Right atrium auricular region (tissue), 2 donors: ENCODE measurements around the gene S100A10. TPM values are rescaled to one million over a fixed set of nuclear protein-coding genes. Genes with fewer than 3 reads are reported as not detected.

Experiments used
- DNase-seq: peaks from one replicate; pipeline ENCODE4 v3.0.0-alpha.2; 2019; ENCODE audit warnings: low spot score
- H3K27ac ChIP-seq, 2 donors: fragments of 200-600 bp; sonication (generic); 1 replicate in 1 of 2; 2 replicates in 1 of 2; pipeline ENCODE4 v1.5.1; 2016 to 2019
- H3K27me3 ChIP-seq, 2 donors: fragments of 200-600 bp; sonication (generic); one replicate each; pipeline versions ENCODE4 v1.5.1 to v1.6.0; 2017 to 2019
- H3K36me3 ChIP-seq: fragments of 200-600 bp; sonication (generic); one replicate; pipeline ENCODE4 v1.5.1; 2016
- H3K4me1 ChIP-seq, 2 donors: fragments of 200-600 bp; sonication (generic); one replicate each; pipeline versions ENCODE4 v1.5.1 to v1.6.0; 2017 to 2019
- H3K4me3 ChIP-seq, 2 donors: fragments of 200-600 bp; sonication (generic); 1 replicate in 1 of 2; 2 replicates in 1 of 2; pipeline ENCODE4 v1.5.1; 2017 to 2019; ENCODE audit warnings: mild to moderate bottlenecking in 1 of 2, moderate library complexity in 1 of 2
- H3K9me3 ChIP-seq, 2 donors: fragments of 200-600 bp; sonication (generic); one replicate each; pipeline ENCODE4 v1.5.1; 2019
- total RNA-seq, 2 donors: library from RNA; depleted of rRNA; stranded (reverse); fragments of >200 nt; gene quantifications; one replicate each; pipeline ENCODE4 v1.1.0, GENCODE V29; 2016
- TF ChIP-seq, protein P1 (sequence below), 2 donors: fragments of 200-600 bp; sonication (generic); IDR thresholded peaks; one replicate each; pipeline ENCODE4 v1.5.1; 2019; ENCODE audit warnings: antibody characterized with exemption in 2 of 2

The S100A10 gene
- total RNA-seq, 2 donors from 2014 or later = 75.2 to 116 TPM

DNA sequence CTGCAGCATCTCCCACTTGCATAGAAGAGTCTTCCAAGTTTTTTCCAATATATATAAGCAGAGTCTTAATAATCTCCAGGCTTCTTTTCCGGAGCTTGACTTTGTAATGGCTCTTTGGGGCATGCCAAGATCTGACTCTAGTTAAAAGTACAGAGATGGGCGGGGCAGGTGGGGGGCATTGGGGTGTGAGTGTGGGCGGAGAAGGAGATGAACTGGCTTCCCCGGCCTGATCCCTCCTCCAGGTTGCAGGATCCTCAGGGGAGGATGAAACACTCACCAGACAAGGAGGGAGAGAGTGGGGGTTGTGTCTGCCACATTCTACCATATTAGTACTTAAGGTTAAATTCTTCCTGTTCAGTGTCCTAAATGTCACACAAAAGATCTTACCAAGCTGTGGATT lies 23.0 kb downstream of the S100A10 start:
- DNase-seq = no peak
- Histone ChIP-seq H3K4me1 (peaks cover 0 to 18% of the 10 kb centered on the region in 2 donors), H3K36me3 (no peaks in the 10 kb centered on the region), H3K4me3 (no peak overlapping the region), H3K27ac (no peak overlapping the region), H3K27me3 (no peaks in the 10 kb centered on the region), H3K9me3 (no peaks in the 10 kb centered on the region)
- TF ChIP-seq, protein P1, sequence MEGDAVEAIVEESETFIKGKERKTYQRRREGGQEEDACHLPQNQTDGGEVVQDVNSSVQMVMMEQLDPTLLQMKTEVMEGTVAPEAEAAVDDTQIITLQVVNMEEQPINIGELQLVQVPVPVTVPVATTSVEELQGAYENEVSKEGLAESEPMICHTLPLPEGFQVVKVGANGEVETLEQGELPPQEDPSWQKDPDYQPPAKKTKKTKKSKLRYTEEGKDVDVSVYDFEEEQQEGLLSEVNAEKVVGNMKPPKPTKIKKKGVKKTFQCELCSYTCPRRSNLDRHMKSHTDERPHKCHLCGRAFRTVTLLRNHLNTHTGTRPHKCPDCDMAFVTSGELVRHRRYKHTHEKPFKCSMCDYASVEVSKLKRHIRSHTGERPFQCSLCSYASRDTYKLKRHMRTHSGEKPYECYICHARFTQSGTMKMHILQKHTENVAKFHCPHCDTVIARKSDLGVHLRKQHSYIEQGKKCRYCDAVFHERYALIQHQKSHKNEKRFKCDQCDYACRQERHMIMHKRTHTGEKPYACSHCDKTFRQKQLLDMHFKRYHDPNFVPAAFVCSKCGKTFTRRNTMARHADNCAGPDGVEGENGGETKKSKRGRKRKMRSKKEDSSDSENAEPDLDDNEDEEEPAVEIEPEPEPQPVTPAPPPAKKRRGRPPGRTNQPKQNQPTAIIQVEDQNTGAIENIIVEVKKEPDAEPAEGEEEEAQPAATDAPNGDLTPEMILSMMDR (IDR thresholded peaks at IDR 0.05) = no peak

DNA sequence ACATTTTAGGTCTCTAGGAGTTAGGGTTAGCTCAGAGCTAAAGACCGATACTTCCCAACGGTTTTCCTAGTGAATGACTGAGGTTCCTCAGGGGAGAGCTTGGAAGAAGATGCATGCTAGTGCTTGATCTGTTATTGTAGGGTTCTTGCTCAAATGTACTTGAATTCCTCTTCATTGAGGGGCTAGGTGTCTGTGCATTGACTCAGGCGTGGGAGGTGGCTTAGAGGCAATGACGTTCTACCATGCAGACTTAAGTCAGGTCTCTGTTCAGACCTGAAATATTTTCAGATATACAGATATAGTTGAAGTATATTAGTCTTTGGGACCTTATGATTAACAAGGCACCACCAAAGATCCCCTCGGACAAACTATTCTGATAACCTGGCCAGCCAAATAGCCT lies 23.5 kb downstream of the S100A10 start:
- Histone ChIP-seq H3K4me1 (peaks cover 0 to 18% of the 10 kb centered on the region in 2 donors), H3K27me3 (no peaks in the 10 kb centered on the region), H3K9me3 (no peaks in the 10 kb centered on the region), H3K4me3 (no peak overlapping the region), H3K27ac (no peak overlapping the region), H3K36me3 (no peaks in the 10 kb centered on the region)
- TF ChIP-seq, protein P1 (IDR thresholded peaks at IDR 0.05) = no peak
- DNase-seq = no peak

DNA sequence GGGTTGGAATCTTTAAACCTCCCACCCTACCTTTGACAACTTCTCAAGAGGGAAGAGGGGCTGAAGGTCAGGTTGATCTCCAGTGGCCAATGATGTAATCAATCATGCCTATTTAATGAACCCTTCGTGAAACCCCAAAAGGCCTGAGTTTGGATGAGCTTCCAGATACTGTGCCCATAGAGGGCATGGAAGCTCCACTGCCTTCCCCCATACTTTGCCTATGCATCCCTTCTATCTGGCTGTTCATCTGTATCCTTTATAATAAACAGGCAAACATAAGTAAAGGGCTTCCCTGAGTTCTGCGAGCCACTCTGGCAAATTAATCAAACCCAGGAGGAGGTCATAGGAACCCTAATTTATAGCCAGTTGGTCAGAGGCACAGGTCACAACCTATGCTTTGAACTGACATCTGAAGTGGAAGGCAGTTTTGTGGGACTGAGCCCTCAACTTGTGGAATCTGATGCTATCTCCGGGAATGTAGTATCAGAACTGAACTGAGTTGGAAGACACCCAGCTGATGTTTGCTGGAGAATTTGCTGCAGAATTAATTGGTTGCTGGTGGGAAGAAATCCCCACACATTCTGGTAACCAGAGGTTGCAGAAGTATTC lies 24.8 kb downstream of the S100A10 start:
- no peak for DNase-seq

DNA sequence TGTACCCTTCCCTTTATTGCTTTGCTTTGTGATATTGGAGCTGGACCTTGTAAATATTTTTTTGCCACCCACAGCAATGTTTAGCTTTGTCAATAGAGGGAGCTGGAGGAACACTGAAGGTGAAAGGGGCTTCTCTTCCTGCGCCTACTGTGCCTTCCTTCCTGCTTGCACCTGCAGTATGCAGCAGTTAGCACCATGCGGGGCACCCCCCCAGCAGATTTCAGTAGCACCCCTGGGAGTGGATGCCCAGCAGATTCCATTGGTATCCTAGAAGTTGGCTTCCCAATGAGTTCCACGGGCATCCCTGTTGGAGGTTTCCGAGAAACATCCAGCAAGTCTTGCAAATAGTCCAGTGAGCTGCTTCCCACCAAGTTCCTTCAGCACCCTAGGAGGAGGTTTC lies 25.6 kb downstream of the S100A10 start:
- no peaks in the 10 kb centered on the region for H3K27me3 ChIP-seq
- H3K27ac ChIP-seq = no peak overlapping the region
- H3K4me3 ChIP-seq = no peak overlapping the region
- no peak for DNase-seq
- H3K4me1 ChIP-seq = peaks cover 0 to 18% of the 10 kb centered on the region in 2 donors
- H3K9me3 ChIP-seq = no peaks in the 10 kb centered on the region
- TF ChIP-seq, protein P1 (IDR thresholded peaks at IDR 0.05) = peak; percentile 70 to 79
- H3K36me3 ChIP-seq = no peaks in the 10 kb centered on the region

More for the DNA sequence above, 24.8 kb downstream of the S100A10 start:
- Histone ChIP-seq H3K36me3 (no peaks in the 10 kb centered on the region), H3K27me3 (no peaks in the 10 kb centered on the region), H3K4me3 (no peak overlapping the region), H3K27ac (no peak overlapping the region), H3K9me3 (no peaks in the 10 kb centered on the region), H3K4me1 (peaks cover 0 to 18% of the 10 kb centered on the region in 2 donors)
- TF ChIP-seq, protein P1 (IDR thresholded peaks at IDR 0.05) = no peak

DNA sequence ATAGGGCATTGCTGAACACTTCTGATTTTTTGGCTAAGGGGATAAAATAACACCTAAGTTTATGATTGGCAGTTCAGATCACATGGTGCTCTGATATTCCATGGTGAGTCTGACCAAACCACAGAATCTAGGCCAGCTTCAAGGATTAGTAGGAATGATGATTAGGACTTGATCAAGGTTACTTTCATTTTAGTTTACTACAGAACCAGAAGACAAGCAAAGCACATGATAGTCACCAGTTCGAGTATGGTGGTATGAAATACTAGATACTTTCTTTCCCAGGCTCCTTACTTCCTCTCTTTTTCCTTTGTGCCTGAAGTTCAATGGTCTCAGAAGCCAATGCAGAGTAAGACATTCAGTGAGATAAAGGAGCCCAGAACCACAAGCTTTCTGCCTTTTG lies 26.6 kb downstream of the S100A10 start:
- H3K9me3 ChIP-seq = no peaks in the 10 kb centered on the region
- H3K4me1 ChIP-seq = peaks cover 0 to 12% of the 10 kb centered on the region in 2 donors
- TF ChIP-seq, protein P1 (IDR thresholded peaks at IDR 0.05) = no peak
- DNase-seq = no peak
- no peak overlapping the region for H3K4me3 ChIP-seq
- no peak overlapping the region for H3K27ac ChIP-seq
- H3K36me3 ChIP-seq = no peaks in the 10 kb centered on the region
- H3K27me3 ChIP-seq = no peaks in the 10 kb centered on the region

DNA sequence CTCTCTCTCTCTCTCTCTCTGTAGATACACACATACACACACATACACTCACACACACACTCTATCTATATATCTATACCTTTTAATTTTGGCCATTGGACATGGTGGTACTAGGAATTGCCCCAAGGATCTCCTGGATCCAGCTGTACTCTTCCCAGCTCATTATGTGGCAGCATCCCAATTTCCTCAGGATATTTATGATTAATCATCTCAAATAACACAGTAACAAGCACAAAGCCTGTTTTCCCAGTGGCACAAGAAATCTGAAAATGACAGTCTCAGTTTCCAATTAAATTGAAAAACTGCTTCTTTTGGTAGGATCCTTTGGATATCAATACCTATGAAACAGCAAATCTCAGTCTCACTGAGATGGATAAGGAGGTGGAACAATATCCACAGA lies 27.6 kb downstream of the S100A10 start:
- DNase-seq = no peak
- Histone ChIP-seq H3K4me1 (peaks cover 0 to 12% of the 10 kb centered on the region in 2 donors), H3K36me3 (no peaks in the 10 kb centered on the region), H3K9me3 (no peaks in the 10 kb centered on the region), H3K27ac (no peak overlapping the region), H3K27me3 (no peaks in the 10 kb centered on the region), H3K4me3 (no peak overlapping the region)
- TF ChIP-seq, protein P1 (IDR thresholded peaks at IDR 0.05) = no peak
